GM21723 (cell line): ENCODE data around the gene SNUPN.
"Not testable (repeated sequence)": the region's sequence is repeated elsewhere in the genome, so short reads cannot be mapped to it uniquely, and the experiment has no call there.

Source experiments
- ATAC-seq: cut with Tn5 transposase; IDR thresholded peaks from one replicate; pipeline ENCODE4 v1.9.1; 2021; ENCODE audit warnings: mild to moderate bottlenecking, moderate library complexity; ENCODE audit not compliant: unreplicated experiment

The SNUPN gene

DNA sequence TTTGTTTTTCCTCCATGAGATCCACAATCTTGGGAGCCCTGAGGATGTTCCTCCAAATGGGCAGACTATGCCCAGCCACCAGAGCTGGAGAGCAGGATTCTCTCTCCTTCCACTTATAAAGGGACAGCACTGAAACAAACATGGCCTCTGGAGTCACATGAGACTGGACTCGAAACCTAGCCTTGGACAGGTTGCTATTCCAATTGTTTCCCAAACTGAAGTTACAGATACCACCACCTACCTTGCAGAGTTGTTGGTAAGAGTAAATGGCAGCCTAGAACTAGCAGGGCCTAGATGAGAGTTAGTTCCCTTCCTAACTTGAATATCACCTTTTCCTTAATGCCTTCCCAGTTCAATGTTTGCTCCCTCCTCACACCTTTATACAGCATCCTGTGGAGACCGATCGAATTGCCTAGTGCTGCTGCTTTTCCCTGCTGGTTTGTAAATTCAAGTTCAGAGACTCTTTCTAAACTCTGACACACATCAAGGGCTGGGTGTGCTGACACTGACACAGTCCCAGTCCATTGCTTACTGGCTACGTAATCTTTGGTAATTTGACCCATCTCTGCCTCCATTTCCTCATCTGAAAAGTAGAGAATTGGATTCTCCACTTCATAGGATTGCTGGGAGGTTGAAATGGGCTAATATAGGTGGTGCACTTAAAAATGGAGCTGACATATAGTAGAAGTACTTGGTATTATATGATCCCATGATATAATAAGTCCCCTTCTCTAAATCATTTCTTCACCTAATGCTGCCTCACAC is 11.9 kb upstream of the SNUPN start:
- ATAC-seq = no peak

DNA sequence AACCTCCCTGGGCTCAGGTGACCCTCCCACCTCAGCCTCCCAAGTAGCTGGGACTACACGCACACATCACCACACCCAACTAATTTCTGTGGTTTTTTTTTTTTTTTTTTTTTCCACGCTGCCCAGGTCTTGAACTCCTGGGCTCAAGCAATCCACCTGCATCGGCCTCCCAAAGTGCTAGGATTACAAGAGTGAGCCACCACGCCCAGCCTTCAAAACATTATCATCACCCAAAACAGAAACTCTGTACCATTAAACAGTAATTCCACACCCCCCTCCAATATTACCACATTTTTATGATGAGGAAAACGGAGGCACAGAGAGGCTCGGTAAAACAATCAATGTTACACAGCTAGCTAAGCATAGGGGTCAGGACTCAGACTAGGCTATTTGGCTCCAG is 10.5 kb upstream of the SNUPN start:
- no peak for ATAC-seq

DNA sequence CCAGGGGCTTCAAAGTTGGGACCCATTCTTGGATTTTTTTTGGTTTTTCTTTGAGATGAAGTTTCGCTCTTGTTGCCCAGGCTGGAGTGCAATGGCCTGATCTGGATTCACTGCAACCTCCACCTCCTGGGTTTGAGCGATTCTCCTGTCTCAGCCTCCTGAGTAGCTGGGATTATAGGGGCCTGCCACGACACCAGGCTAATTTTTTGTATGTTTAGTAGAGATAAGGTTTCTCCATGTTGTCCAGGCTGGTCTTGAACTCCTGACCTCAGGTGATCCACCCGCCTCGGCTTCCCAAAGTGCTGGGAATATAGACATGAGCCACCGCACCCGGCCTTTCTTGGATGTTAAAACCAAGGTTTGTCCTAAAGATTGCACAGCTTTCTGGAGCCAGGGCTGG is 8.4 kb upstream of the SNUPN start:
- ATAC-seq = not testable (repeated sequence)

DNA sequence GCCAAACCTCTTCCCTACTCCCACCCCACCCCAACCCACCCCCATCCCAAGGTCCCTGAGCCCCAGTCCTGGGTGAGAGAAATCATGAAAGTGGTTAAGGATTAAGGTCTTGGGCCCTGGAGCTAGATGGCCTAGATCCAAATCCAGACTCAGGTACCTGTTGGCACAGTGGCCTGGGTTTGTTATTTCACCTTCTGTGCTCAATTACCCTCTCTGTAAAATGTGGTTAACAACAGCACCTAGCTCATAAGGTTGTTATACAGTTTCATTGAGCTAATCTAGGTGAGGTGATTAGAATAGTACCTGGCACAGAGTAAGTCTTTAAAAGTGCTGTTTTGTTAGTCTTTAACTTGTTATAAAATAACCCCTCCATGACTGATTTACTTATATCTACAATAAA is 6.4 kb upstream of the SNUPN start:
- ATAC-seq = no peak

DNA sequence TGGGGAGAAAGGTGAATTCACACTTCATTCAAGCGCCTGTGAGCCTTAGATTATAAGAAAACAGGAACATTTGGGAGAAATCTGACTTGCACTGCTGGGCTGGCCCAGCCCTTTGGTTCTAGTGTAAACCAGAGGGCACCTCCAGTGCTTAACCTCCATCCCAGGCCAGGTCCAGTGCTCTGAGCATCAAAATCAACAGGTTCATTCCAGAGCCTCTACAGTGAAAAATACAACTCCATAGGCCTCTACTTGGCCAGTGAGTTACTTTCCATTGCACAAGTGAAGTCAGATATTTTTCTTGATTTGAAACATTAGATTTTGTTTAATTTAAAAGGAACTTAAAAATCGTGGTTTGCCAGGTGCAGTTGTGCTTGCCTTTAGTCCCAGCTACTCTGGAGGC is 3.0 kb downstream of the SNUPN start:
- no peak for ATAC-seq

DNA sequence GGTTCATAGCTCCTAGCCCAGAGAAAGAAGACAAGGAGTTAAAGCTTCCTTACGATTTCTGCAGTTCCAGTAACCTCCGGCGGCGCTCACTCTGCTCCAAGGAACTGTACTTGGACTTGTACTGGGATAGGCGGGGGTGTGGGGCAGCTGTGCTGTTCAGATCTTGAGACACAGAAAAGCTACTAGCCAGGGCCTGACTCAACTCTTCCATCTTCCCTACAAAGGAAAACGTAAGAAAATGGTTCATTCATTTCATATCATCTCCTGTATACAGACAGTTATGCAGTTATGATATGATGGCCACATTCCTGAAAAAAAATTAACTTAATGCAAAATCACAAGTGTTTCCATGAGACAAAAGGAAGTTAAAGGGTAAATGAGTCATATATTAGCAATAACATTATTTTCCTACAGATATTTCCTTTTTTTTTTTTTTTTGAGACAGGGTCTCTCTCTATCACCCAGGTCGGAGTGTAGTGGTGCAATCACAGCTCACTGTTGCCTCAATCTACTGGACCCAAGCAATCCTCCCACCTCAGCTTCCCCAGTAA is 4.6 kb downstream of the SNUPN start:
- no peak for ATAC-seq

DNA sequence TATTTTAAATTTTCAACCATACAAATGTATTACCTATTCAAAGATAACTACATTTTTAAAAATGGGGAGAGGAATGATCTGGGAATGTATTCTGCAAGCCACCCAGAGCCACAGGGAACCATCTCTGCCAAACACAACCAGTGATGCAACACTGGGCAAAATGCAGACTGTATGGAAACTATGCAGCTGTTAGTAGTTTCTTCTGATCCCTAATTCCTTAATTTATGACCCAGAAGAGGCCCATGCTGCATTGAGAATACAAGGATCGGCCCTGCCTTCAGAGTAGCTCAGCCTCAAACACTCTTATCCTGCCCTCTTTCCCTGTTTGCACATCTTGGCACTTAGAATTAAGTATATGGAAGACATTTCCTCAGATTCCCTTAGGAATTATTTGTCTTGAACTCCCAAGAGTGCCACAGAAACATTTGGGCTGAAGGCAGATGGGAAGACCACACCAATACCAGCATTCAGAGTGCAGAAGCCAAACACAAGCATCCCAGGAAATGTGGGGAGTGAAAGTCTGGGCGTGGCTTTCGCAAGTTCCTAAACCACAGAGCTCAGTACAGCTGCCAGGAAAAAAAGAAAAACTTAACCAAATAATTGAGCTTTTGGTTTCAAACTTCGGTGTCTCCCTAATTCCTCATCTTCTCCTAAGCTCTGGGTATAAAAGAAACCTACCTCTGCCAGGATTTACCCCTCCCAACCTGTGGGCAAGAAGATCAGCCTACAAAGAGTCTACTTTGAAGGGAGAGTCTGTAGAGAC is 5.3 kb downstream of the SNUPN start:
- no peak for ATAC-seq

DNA sequence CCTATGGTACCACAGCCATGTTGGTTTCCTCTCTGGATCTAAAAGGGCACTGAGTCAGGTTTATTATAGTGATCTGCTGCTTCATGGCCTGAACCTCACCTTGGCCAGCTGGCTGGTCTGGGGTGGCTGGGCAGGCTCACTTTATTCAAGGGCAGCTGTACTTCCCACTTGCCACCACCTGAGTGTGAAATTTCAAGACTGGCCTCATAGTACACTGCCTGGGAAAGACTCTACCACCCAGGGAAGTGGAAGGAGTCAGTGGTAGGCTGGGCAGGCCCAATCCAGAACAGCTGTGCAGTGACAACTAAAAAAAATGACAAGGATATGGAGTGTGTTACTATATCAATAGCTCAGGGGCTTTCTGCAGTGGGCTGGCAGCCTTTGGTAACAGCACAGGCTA is 8.8 kb downstream of the SNUPN start:
- no peak for ATAC-seq

DNA sequence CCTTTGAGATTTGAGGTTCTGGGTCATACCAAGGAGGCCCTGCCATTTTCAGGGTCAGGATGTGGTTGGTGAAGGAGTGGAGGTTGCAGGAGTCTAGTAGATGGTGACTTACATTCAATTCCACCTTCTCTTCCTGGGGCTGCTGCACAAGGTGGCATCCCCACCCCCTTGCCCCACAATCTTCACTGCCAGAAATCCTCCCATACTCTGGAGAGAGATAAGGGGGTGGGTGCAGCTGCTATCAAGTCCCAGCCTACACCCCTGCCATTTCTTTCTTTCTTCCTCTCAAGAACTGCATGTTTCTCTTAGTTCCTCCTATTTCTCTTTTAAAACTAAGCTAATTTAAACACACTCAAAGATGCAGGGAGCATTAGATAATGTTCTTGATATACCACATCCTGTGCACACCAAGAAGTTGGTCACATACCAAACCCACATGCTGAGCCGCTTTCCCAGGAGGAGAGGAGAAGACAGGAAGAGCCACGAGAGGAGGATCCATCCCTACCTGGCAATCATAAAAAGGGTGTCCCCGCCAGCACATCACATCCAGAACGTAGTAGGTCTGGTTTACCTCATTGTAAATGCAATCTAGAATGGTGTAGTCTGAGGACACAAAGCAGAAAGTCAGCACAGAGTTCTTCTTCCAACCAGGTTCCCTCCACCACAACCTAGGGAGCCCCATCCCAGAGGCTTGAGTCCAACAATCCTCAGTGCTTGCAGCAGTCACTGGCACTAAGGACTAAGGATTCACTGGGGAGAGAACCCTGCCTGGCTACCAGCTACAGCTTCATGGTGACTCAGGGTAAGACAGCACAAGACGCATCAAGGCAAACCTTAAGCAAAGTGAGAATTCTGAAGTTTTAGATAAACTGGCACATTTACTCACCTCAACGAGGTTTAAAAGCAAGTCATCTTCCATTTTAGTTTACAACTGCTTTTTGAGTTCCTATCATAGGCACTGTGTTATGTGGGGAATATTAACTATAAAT is 18.5 kb downstream of the SNUPN start:
- no peak for ATAC-seq

DNA sequence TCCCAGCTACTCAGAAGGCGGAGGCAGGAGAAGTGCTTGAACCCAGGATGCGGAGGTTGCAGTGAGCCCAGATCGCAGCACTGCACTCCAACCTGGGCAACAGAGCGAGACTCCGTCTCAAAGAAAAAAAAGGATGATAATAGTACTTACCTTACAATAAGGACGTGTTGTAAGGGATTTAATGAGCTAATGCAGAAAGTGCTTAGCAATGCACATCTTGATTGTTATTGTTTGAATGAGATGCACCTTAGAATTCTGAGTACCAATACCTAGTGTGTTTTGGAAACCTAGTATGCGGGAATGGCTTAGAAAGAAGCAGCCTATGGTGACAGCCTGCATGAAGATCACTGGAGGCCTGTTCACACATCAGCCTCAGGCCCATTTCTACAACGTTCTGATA is 19.5 kb downstream of the SNUPN start:
- no peak for ATAC-seq

DNA sequence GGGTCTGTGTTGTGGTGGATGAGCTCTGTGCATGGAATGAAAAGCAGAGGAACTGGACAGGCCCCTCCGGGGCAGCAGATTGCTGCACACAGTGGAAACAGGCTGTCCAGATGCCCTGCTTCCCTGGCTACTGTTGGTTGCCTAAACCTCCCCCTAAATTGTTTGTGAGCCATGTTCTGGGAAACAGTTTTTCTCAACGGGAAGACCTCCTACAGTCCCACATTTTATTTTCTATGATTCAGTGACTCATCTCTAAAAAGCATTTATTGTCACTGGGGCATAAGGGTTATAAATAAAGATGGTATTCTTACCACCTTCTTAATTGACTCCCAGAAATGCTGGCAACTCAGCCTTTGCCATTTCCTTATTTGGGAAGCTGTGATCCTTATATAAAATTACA is 26.1 kb downstream of the SNUPN start:
- ATAC-seq = no peak

DNA sequence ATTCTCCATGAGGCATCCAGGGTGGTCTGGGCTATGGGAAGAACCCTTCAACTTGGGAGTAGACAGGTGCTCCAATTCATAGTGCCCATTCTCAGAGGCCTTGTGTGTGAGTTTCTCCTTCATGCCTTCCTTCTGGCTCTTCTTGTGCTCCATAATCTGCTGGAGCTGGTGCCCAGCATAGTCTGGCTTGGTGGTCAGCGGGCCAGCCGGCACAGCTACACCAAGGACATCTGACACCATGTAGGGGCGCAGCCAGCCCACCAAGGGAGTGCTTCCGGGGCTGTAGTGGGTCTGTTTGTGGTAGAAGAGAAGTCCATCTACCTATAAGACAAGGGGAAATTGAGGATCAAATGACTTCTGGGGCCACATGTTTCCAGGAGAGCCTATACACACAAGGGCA is 27.2 kb downstream of the SNUPN start:
- ATAC-seq = no peak

DNA sequence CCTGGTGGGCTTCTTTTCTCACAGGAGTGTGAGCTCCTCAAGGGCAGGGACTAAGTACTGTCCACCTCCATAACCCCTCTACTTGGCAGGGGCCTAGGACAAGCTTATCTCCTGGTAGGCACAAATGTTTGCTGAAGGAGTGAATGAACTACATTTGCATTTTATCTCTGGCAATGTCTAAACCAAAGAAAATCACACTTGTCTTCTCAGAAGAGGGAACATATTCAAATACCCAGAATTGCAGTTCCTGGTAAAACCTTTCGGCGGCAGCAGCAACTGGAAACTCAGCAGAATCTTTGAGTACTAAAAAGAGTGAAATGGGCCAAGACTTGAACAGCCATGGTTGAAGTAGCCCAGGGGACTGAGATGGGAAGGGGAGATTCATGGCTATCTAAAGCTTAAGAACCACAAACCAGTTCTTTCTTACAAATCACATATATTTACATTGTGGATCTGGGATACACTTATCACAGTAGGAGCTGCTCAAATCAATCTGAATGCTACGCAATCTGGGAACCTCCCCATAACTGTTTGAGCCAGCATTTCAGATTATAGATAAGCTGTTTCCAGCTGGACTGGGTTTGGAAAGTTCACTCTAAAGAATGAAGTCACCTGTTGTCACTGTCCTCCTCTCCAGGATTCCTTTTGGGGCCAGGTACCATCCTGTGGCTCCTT is 27.7 kb downstream of the SNUPN start:
- ATAC-seq = no peak

DNA sequence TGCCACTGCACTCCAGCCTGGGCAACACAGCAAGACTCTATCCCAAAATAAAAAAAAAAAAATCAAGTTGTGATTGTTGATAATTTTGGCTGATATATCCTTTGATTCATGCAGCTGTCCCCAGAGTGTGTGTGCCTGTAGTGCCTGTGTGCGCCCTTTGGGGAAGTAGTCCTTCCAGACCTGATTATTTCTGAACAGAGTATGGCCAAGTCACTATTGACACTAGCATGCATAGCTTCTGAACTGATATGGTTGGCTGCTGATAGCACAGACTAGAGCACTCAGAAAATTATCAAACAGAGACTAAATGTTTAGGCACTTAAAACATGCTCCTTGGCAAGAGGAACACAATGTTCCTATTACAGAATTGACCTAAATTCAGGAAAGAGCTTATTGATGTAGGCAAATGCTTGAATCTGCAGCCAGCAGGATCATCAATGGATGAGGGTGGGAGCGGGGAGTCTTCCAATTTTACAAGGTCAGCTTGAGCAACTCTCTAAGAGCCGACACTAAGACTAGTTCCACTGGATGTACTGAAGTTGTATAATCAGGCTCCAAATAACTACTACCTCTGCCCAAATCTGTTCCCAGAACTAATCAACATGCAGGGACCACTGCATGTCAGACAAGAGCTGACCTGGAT is 28.7 kb downstream of the SNUPN start:
- no peak for ATAC-seq

DNA sequence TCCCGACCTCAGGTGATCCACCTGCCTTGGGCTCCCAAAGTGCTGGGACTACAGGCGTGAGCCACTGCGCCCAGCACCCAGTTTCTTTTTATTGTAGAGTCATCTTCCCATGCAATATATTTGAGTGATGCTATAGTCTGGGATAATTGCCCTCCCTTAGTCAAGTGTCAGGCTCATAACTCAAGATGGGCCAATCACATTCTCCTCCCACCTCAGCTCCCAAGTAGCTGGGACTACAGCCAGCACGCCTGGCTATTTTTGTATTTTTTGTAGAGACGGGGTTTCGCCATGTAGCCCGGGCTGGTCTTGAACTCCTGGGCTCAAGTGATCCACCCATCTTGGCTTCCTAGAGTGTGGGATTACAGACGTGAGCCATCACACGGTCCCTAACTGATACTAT is 31.2 kb downstream of the SNUPN start:
- ATAC-seq = no peak

DNA sequence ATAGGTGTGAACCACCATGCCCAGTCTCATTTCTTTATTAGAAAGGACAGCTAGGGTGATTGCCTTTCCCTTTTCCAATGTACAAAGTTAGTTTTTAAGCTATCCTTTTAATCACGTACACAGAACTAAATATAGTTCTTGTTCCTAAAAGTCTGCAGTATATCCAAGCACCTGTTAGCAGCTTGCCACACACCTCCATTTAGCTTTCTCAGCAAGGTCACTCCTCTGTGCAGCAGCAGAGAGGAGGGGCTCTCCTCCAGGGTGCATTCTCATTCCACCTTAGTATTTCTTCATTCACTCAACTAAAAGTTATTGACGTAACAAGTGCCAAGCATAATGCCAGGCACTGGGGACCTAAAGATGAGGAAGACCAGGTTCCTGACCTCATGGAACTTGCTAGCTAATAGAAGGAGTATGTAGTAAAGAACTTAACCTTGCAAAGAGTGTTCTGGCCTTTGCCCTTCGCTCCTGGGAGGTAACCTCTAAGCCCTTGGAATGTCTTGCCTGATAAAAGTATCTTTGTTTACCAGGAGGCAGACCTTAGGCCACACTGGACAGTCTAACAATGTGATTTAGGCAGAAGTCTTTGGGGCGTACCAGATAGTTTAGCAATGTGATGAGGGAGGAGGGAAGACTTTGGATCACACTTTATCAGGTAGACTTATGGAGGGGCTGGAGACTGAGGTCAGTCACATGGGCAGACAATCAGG is 33.7 kb downstream of the SNUPN start:
- no peak for ATAC-seq

DNA sequence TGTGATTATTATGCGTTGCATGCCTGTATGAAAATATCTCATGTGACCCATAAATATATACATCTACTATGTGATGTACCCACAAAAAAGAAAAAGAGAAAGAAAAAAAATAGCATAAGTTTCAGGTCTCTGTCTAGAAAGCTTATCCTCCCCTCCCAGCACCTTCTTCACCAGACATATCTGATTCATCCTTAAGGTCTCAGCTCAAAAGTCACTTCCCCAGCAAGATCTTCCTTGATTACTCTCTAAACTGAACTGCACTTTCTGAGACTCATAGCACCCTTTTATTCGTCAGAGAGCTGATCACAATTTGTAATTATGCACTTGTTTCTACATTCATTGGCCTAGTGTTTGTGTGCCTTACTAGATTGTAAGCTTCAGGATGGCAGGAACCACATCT is 35.3 kb downstream of the SNUPN start:
- ATAC-seq = no peak

DNA sequence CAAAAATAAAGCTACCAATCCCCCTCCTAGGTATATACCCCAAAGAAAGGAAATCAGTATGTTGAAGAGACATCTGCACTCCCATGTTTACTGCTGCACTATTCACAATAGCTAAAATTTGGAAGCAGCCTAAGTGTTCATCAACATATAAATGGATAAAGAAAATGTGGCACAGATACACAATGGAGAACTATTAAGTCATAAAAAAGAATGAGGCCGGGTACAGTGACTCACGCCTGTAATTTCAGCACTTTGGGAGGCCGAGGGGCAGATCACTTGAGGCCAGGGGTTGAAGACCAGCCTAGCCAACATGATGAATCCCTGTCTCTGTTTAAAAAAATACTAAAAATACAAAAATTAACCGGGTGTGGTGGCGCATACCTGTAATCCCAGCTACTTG is 36.5 kb downstream of the SNUPN start:
- no peak for ATAC-seq

DNA sequence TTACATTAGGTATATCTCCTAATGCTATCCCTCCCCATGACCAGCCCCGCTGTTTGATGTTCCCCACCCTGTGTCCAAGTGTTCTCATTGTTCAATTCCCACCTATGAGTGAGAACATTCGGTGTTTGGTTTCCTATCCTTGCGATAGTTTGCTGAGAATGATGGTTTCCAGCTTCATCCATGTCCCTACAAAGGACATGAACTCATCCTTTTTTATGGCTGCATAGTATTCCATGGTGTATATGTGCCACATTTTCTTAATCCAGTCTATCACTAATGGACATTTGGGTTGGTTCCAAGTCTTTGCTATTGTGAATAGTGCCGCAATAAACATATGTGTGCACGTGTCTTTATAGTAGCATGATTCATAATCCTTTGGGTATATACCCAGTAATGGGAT is 39.1 kb downstream of the SNUPN start:
- ATAC-seq = not testable (repeated sequence)
